Measurements from ENCODE around the gene HOXA7. TPM values are rescaled to one million over a fixed set of nuclear protein-coding genes. Genes with fewer than 3 reads are reported as not detected.

Gene HOXA7
- total and polyA plus RNA-seq, 2 of the 8 experiments (the other 6 are each of a cell fraction or from before 2014, with no cell fraction given), result 0.03 TPM; not detected in 1

GRCh38 chr7:27130540-27131389, 25.7 kb downstream of the HOXA7 start, which contains the start of gene HOXA4 (continued):
- TF ChIP-seq EGR1 (IDR thresholded peaks at IDR 0.05; ENCODE audit: borderline replicate concordance, low read depth, low read length), result 0 out of 2 replicates have a peak, but pooled peaks have one; percentile 11
- peak; percentile 44 for TF ChIP-seq NANOG (IDR thresholded peaks at IDR 0.05; ENCODE audit: insufficient read depth, low read depth, low read length, poor library complexity, severe bottlenecking)
- TF ChIP-seq CHD1 (IDR thresholded peaks at IDR 0.05; ENCODE audit: low read depth, low read length), result no peak
- no peak for TF ChIP-seq TAF1 (IDR thresholded peaks at IDR 0.05; ENCODE audit: low read depth, low read length)
- TF ChIP-seq HDAC2 (IDR thresholded peaks at IDR 0.05; ENCODE audit: borderline replicate concordance in 1 of 2, low read depth in 2 of 2, low read length in 2 of 2), result peak; percentile 25 to 62; a peak in 1 of 4 replicates
- TF ChIP-seq POLR2A (IDR thresholded peaks at IDR 0.05; ENCODE audit: control extremely low read depth in 1 of 2, low read depth in 2 of 2, low read length in 2 of 2), result no peak
- no peak for TF ChIP-seq TEAD4 (IDR thresholded peaks at IDR 0.05; ENCODE audit: low read depth, low read length)
- TF ChIP-seq EP300 (IDR thresholded peaks at IDR 0.05; ENCODE audit: borderline replicate concordance in 1 of 2, low read depth in 2 of 2, low read length in 2 of 2), result no peak
- no peak for TF ChIP-seq ATF2 (IDR thresholded peaks at IDR 0.05; ENCODE audit: low read length)
- TF ChIP-seq, protein P1, sequence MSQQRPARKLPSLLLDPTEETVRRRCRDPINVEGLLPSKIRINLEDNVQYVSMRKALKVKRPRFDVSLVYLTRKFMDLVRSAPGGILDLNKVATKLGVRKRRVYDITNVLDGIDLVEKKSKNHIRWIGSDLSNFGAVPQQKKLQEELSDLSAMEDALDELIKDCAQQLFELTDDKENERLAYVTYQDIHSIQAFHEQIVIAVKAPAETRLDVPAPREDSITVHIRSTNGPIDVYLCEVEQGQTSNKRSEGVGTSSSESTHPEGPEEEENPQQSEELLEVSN (IDR thresholded peaks at IDR 0.05), result peak; percentile 80
- peak; percentile 95 for TF ChIP-seq USF2 (IDR thresholded peaks at IDR 0.05; ENCODE audit: low read length)
- 0 out of 2 replicates have a peak, but pooled peaks have one; percentile 22 for TF ChIP-seq PHF8 (conservative IDR thresholded peaks at IDR 0.05; ENCODE audit: low read depth, low read length)
- no peak for TF ChIP-seq POLR2AphosphoS5 (IDR thresholded peaks at IDR 0.05; ENCODE audit: low read depth, low read length)
- TF ChIP-seq CBX8 (IDR thresholded peaks at IDR 0.05; ENCODE audit: borderline replicate concordance, low read depth, low read length), result no peak
- peak; percentile 75 for TF ChIP-seq MAX (IDR thresholded peaks at IDR 0.05)
- no peak for TF ChIP-seq RBBP5 (IDR thresholded peaks at IDR 0.05; ENCODE audit: borderline replicate concordance, low read depth, low read length)
- TF ChIP-seq KDM4A (IDR thresholded peaks at IDR 0.05; ENCODE audit: low read depth, low read length, severe bottlenecking), result peak; percentile 84
- TF ChIP-seq RFX5 (IDR thresholded peaks at IDR 0.05; ENCODE audit: borderline replicate concordance, low read depth, low read length), result no peak
- no peak for TF ChIP-seq SIRT6 (IDR thresholded peaks at IDR 0.05; ENCODE audit: low read length)

Measured in H1 (cell line).